AG04449 (cell line): ENCODE results near the gene KIF26B.

Experiments used
- CTCF ChIA-PET: fragments of 350-600 bp; formaldehyde crosslinking; extraction: SDS; loops from one replicate; lab custom pipeline; 2021; ENCODE audit warnings: antibody characterized with exemption; lab: Yijun Ruan, JAX
- POLR2A ChIA-PET: fragments of 400-600, 350-600 bp; formaldehyde crosslinking; extraction: SDS; loops from one replicate; lab custom pipeline; 2020; ENCODE audit warnings: antibody characterized with exemption, inconsistent platforms; lab: Yijun Ruan, JAX
- DNase-seq: peaks from one replicate; pipeline ENCODE4 v3.0.0-alpha.2; 2010; ENCODE audit warnings: low read depth, low spot score
- H3K4me3 ChIP-seq: 2 replicates; pipeline ENCODE4 v1.5.1; 2011; ENCODE audit warnings: low read depth, mild to moderate bottlenecking, control low read depth, low read length
- TF ChIP-seq, protein P1 (sequence below): IDR thresholded peaks from one replicate; pipeline ENCODE4 v1.5.1; 2011; ENCODE audit warnings: mild to moderate bottlenecking, moderate library complexity, low read length, control low read depth, inconsistent platforms; ENCODE audit not compliant: insufficient read depth; ENCODE audit errors: missing control alignments

Gene KIF26B

DNA sequence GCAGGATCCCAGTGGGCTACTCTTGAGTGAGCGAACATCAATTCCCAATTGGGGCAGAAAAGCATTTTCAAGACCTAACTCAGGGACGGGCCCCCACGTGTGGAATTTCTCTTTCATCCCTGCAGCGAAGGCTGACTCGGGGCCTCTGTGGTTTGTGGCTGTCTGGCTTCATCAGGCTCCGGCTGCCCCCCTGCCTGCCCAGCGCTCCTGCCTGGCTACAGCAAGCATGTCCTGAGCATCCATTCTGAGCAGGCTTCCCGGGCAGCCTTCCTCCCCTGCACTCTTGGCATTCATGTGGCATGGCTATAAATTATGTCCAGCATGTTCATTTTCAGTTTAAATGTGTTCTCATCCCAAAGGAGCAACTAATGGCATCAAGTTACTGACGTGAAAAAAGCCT, 588.1 kb downstream of the KIF26B start:
- TF ChIP-seq, protein P1, sequence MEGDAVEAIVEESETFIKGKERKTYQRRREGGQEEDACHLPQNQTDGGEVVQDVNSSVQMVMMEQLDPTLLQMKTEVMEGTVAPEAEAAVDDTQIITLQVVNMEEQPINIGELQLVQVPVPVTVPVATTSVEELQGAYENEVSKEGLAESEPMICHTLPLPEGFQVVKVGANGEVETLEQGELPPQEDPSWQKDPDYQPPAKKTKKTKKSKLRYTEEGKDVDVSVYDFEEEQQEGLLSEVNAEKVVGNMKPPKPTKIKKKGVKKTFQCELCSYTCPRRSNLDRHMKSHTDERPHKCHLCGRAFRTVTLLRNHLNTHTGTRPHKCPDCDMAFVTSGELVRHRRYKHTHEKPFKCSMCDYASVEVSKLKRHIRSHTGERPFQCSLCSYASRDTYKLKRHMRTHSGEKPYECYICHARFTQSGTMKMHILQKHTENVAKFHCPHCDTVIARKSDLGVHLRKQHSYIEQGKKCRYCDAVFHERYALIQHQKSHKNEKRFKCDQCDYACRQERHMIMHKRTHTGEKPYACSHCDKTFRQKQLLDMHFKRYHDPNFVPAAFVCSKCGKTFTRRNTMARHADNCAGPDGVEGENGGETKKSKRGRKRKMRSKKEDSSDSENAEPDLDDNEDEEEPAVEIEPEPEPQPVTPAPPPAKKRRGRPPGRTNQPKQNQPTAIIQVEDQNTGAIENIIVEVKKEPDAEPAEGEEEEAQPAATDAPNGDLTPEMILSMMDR: no peak
- ChIA-PET POLR2A (no interaction called here), CTCF (no interaction called here)
- DNase-seq: no peak
- H3K4me3 ChIP-seq: no peak overlapping the region

- no peak overlapping the region for H3K4me3 ChIP-seq
- TF ChIP-seq, protein P1: no peak
- POLR2A ChIA-PET: no interaction called here
- CTCF ChIA-PET: interaction anchor here (1.0 to 1.4 kb wide), 2 partner anchors 10 to 13 kb away, joined by 3 to 4 read pairs; no protein-coding TSS in a partner anchor
- no peak for DNase-seq
Observed at GRCh38 chr1:245748240-245748639, 593.5 kb downstream of the KIF26B start.

GRCh38 chr1:245748646-245749045, 593.9 kb downstream of the KIF26B start:
- no peak for DNase-seq
- POLR2A ChIA-PET: no interaction called here
- CTCF ChIA-PET: interaction anchor here (1.0 to 1.4 kb wide), 2 partner anchors 10 to 12 kb away, joined by 3 to 4 read pairs; no protein-coding TSS in a partner anchor
- TF ChIP-seq, protein P1: no peak
- H3K4me3 ChIP-seq: no peak overlapping the region

- H3K4me3 ChIP-seq: no peak overlapping the region
- TF ChIP-seq, protein P1: no peak
- DNase-seq: no peak
- ChIA-PET CTCF (interaction anchor here (1.0 to 1.4 kb wide), 2 partner anchors 10 to 12 kb away, joined by 3 to 4 read pairs; no protein-coding TSS in a partner anchor), POLR2A (no interaction called here)
Observed at GRCh38 chr1:245749053-245749452, 594.3 kb downstream of the KIF26B start.

DNA sequence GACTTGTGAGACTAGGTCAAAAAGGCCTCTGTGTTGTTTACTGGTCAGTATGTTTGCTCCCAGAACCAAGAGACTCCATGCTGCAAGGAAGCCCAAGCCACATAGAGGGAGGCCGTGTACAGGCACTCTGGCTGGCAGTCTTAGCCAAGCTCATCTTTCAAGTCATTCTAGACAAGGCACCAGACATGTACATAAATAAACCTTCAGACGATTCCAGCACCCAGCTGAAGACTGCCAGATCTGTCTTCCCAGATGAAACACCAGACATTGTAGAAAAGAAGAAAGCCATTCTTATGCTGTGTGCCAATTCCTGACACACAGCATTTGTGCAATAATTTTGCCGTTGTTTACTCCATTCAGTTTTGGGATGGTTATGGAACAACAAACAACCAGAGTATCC, 595.5 kb downstream of the KIF26B start:
- no peak overlapping the region for H3K4me3 ChIP-seq
- no peak for DNase-seq
- TF ChIP-seq, protein P1: no peak
- CTCF ChIA-PET: no interaction called here
- POLR2A ChIA-PET: no interaction called here

- POLR2A ChIA-PET: no interaction called here
- H3K4me3 ChIP-seq: no peak overlapping the region
Observed at GRCh38 chr1:245751116-245751515, 596.3 kb downstream of the KIF26B start.

More at GRCh38 chr1:245751116-245751515, 596.3 kb downstream of the KIF26B start:
- CTCF ChIA-PET: interaction anchor here (1.0 kb wide), 1 partner anchor 598 kb away, joined by 3 read pairs; no protein-coding TSS in a partner anchor
- peak; percentile 51 for DNase-seq
- TF ChIP-seq, protein P1: no peak
